ENCODE results near the gene KLKB1. TPM values are rescaled to one million over a fixed set of nuclear protein-coding genes. Genes with fewer than 3 reads are reported as not detected.

KLKB1 gene
- total RNA-seq, 2 donors from 2014 or later, result 1.5 TPM; not detected in 1

DNA sequence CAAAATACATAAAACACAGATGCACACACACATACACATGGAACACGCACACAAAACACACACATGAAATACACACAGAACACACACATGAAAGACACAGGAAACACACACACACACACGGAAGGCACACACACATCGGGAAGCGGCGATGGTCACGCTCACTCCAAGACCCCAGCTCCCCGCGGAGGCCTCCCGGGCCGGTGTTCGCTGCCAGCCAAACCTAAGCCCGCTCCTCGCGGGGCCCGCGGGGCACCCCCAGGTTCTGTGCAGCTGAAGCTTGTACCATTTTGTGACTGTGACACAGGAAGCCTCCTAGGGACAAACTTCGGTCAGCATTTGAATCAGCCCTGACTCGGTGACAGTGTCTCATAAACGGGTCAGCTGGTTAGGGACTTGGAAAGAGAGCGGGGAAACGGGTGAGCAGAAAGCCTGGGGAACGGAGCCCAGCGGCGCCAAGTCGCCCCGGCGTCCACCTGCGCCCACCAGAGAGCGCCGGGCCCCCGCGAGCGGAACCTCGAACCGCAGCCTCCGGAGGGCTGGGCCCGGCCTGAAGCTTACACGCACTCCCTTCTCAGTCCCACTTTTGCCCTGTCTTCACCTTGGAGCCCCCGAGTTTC lies 70.8 kb downstream of the KLKB1 start:
- Histone ChIP-seq H3K9me3 (no peaks in the 10 kb centered on the region), H3K36me3 (no peaks in the 10 kb centered on the region), H3K27ac (no peak overlapping the region), H3K4me1 (replicated peaks) (no peaks in the 10 kb centered on the region), H3K27me3 (replicated peaks; ENCODE audit: insufficient read depth) (no peaks in the 10 kb centered on the region), H3K4me3 (no peak overlapping the region)
- intact Hi-C loops (cut with DNase I), result no loop called here
- TF ChIP-seq POLR2A (IDR thresholded peaks at IDR 0.05), result no peak
- TF ChIP-seq, protein P1, sequence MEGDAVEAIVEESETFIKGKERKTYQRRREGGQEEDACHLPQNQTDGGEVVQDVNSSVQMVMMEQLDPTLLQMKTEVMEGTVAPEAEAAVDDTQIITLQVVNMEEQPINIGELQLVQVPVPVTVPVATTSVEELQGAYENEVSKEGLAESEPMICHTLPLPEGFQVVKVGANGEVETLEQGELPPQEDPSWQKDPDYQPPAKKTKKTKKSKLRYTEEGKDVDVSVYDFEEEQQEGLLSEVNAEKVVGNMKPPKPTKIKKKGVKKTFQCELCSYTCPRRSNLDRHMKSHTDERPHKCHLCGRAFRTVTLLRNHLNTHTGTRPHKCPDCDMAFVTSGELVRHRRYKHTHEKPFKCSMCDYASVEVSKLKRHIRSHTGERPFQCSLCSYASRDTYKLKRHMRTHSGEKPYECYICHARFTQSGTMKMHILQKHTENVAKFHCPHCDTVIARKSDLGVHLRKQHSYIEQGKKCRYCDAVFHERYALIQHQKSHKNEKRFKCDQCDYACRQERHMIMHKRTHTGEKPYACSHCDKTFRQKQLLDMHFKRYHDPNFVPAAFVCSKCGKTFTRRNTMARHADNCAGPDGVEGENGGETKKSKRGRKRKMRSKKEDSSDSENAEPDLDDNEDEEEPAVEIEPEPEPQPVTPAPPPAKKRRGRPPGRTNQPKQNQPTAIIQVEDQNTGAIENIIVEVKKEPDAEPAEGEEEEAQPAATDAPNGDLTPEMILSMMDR (IDR thresholded peaks at IDR 0.05), result no peak
- no peak for TF ChIP-seq POLR2AphosphoS5 (IDR thresholded peaks at IDR 0.05)
- 43% methylated on average over 39 of the region's 39 CpGs for WGBS
- DNase-seq (ENCODE audit: low spot score), result no peak

- H3K4me3 ChIP-seq, result no peak overlapping the region
- H3K4me1 ChIP-seq (replicated peaks), result no peaks in the 10 kb centered on the region
- intact Hi-C loops (cut with DNase I), result no loop called here
- no peaks in the 10 kb centered on the region for H3K36me3 ChIP-seq
- 79% methylated on average over 5 of the region's 5 CpGs for WGBS
- H3K27me3 ChIP-seq (replicated peaks; ENCODE audit: insufficient read depth), result no peaks in the 10 kb centered on the region
- TF ChIP-seq, protein P1 (IDR thresholded peaks at IDR 0.05), result no peak
- TF ChIP-seq POLR2A (IDR thresholded peaks at IDR 0.05) (no peak), POLR2AphosphoS5 (IDR thresholded peaks at IDR 0.05) (no peak)
- no peaks in the 10 kb centered on the region for H3K9me3 ChIP-seq
- H3K27ac ChIP-seq, result no peak overlapping the region
- no peak for DNase-seq (ENCODE audit: low spot score)
Measured at GRCh38 chr4:186299291-186299690, 72.0 kb downstream of the KLKB1 start.

GRCh38 chr4:186300659-186301390 lies 73.5 kb downstream of the KLKB1 start:
- intact Hi-C loops (cut with DNase I), result no loop called here
- H3K4me3 ChIP-seq, result no peak overlapping the region
- WGBS, result 84% methylated on average over 6 of the region's 6 CpGs
- H3K27me3 ChIP-seq (replicated peaks; ENCODE audit: insufficient read depth), result no peaks in the 10 kb centered on the region
- H3K27ac ChIP-seq, result no peak overlapping the region
- TF ChIP-seq, protein P1 (IDR thresholded peaks at IDR 0.05), result no peak
- no peak for TF ChIP-seq POLR2AphosphoS5 (IDR thresholded peaks at IDR 0.05)
- no peak for TF ChIP-seq POLR2A (IDR thresholded peaks at IDR 0.05)
- no peaks in the 10 kb centered on the region for H3K36me3 ChIP-seq
- no peak for DNase-seq (ENCODE audit: low spot score)
- no peaks in the 10 kb centered on the region for H3K9me3 ChIP-seq
- no peaks in the 10 kb centered on the region for H3K4me1 ChIP-seq (replicated peaks)

- WGBS, result 86% methylated on average over 5 of the region's 5 CpGs
- H3K4me1 ChIP-seq (replicated peaks), result no peaks in the 10 kb centered on the region
- DNase-seq (ENCODE audit: low spot score), result no peak
- no peak overlapping the region for H3K27ac ChIP-seq
- TF ChIP-seq POLR2AphosphoS5 (IDR thresholded peaks at IDR 0.05) (no peak), POLR2A (IDR thresholded peaks at IDR 0.05) (no peak)
- TF ChIP-seq, protein P1 (IDR thresholded peaks at IDR 0.05), result no peak
- intact Hi-C loops (cut with DNase I), result no loop called here
- H3K9me3 ChIP-seq, result no peaks in the 10 kb centered on the region
- H3K27me3 ChIP-seq (replicated peaks; ENCODE audit: insufficient read depth), result no peaks in the 10 kb centered on the region
- no peak overlapping the region for H3K4me3 ChIP-seq
- H3K36me3 ChIP-seq, result no peaks in the 10 kb centered on the region
Measured at GRCh38 chr4:186304216-186304615, 76.9 kb downstream of the KLKB1 start.

Data from prostate gland (tissue), 2 donors.